HEK293 (cell line): ENCODE measurements around the gene CDC14B.

Experiments used
- CTCF ChIP-seq: fragments of 450-650 bp; formaldehyde crosslinking; IDR thresholded peaks from 2 replicates; pipeline ENCODE4 v1.5.1; 2016; ENCODE audit warnings: missing biosample characterization, missing genetic modification characterization
- GLI4 ChIP-seq: fragments of 450-650 bp; formaldehyde crosslinking; IDR thresholded peaks from 2 replicates; pipeline ENCODE4 v1.5.1; 2016; ENCODE audit warnings: missing biosample characterization, missing genetic modification characterization
- TSHZ1 ChIP-seq: fragments of 450-650 bp; formaldehyde crosslinking; IDR thresholded peaks from 2 replicates; pipeline ENCODE4 v1.5.1; 2016; ENCODE audit warnings: missing biosample characterization, missing genetic modification characterization, borderline replicate concordance
- ZBTB17 ChIP-seq: fragments of 450-650 bp; formaldehyde crosslinking; IDR thresholded peaks from 2 replicates; pipeline ENCODE4 v1.5.1; 2016; ENCODE audit warnings: missing biosample characterization, missing genetic modification characterization
- ZBTB21 ChIP-seq: fragments of 450-650 bp; formaldehyde crosslinking; IDR thresholded peaks from 2 replicates; pipeline ENCODE4 v1.5.1; 2017; ENCODE audit warnings: missing biosample characterization, missing genetic modification characterization
- ZBTB7A ChIP-seq: fragments of 450-650 bp; formaldehyde crosslinking; IDR thresholded peaks from 2 replicates; pipeline ENCODE4 v1.5.1; 2016; ENCODE audit warnings: low read depth, missing biosample characterization, missing genetic modification characterization
- ZNF175 ChIP-seq: fragments of 450-650 bp; formaldehyde crosslinking; IDR thresholded peaks from 2 replicates; pipeline ENCODE4 v1.5.1; 2016; ENCODE audit warnings: missing biosample characterization, missing genetic modification characterization
- ZNF530 ChIP-seq: fragments of 450-650 bp; formaldehyde crosslinking; IDR thresholded peaks from 2 replicates; pipeline ENCODE4 v1.5.1; 2016; ENCODE audit warnings: low read depth, missing biosample characterization, missing genetic modification characterization

- TF ChIP-seq CTCF (tag by site-specific recombination) (no peak), ZNF175 (tag by site-specific recombination) (no peak), ZBTB7A (tag by site-specific recombination) (no peak), ZNF530 (tag by site-specific recombination) (no peak), ZBTB21 (tag by site-specific recombination) (no peak), TSHZ1 (tag by site-specific recombination) (no peak), ZBTB17 (tag by site-specific recombination) (no peak), GLI4 (tag by site-specific recombination) (no peak)
Measured at GRCh38 chr9:96550659-96551058, 69.0 kb downstream of the CDC14B start.
